Activated B cell treated with CpG ODN at 0.5 μM for 24 hours (primary cell): ENCODE data around the gene KIAA1217. TPM values are rescaled to one million over a fixed set of nuclear protein-coding genes. Genes with fewer than 3 reads are reported as not detected.

Source experiments
- ATAC-seq: fragments of 200-7000 bp; cut with Tn5 transposase; one replicate; pipeline ENCODE4 v1.10.0; 2021; ENCODE audit warnings: low read depth, mild to moderate bottlenecking, moderate library complexity
- CTCF ChIA-PET: fragments of 350-600 bp; sonication (Branson Sonifier 250); formaldehyde crosslinking; loops from one replicate; lab custom pipeline; 2021; ENCODE audit warnings: antibody characterized with exemption; lab: Charles Lee
- POLR2A ChIA-PET: fragments of 350-600 bp; sonication (Branson Sonifier 250); formaldehyde crosslinking; loops from one replicate; lab custom pipeline; 2021; ENCODE audit warnings: antibody characterized with exemption; lab: Charles Lee
- DNase-seq: peaks from one replicate; pipeline ENCODE4 v3.0.0; 2022
- H3K27ac Mint-ChIP-seq: one replicate; pipeline ENCODE4 v1.8.0; 2020; ENCODE audit warnings: mixed read lengths
- H3K27me3 Mint-ChIP-seq: one replicate; pipeline ENCODE4 v1.8.0; 2021; ENCODE audit warnings: mixed read lengths
- H3K36me3 Mint-ChIP-seq: one replicate; pipeline ENCODE4 v1.8.0; 2021; ENCODE audit warnings: low read depth, mixed read lengths
- H3K4me1 Mint-ChIP-seq: one replicate; pipeline ENCODE4 v1.8.0; 2021; ENCODE audit warnings: mixed read lengths
- H3K4me3 Mint-ChIP-seq: one replicate; pipeline ENCODE4 v1.8.0; 2020; ENCODE audit warnings: mild to moderate bottlenecking, mixed read lengths
- H3K9me3 Mint-ChIP-seq: one replicate; pipeline ENCODE4 v1.8.0; 2020; ENCODE audit warnings: mixed read lengths
- CTCF ChIP-seq: fragments of 200-600 bp; IDR thresholded peaks from one replicate; pipeline ENCODE4 v1.8.0; 2022; ENCODE audit warnings: antibody characterized with exemption, mild to moderate bottlenecking
- intact Hi-C: fragments of 100-400 bp; cut with micrococcal nuclease; formaldehyde crosslinking; loops from one replicate; pipeline ENCODE4 v1.15.1; 2024
- total RNA-seq: library from RNA; stranded (reverse); gene quantifications from 2 replicates; pipeline ENCODE4 v1.2.3, GENCODE V29; 2022

KIAA1217 gene
- total RNA-seq, 1 donor from 2014 or later: 0.71 TPM

DNA sequence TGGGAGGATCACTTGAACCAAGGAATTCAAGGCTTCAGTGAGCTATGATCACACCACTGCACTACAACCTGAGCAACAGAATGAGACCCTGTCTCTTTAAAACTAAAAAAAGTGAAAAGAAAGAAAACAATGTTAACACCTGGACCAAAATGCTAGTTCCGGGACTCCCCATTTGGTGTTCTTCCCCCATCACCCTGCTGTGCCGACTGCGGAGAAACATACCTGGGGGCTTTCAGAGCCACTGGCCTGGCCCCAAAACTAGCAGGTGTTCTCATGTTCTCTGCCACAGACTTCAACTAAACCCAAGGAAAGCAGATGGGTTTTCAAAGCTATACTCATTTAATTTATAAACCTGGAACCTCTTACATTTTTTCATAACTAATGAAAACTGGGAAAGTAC, 250.9 kb downstream of the KIAA1217 start:
- DNase-seq: no peak
- no peaks in the 10 kb centered on the region for H3K36me3 Mint-ChIP-seq
- no peaks in the 10 kb centered on the region for H3K9me3 Mint-ChIP-seq

DNA sequence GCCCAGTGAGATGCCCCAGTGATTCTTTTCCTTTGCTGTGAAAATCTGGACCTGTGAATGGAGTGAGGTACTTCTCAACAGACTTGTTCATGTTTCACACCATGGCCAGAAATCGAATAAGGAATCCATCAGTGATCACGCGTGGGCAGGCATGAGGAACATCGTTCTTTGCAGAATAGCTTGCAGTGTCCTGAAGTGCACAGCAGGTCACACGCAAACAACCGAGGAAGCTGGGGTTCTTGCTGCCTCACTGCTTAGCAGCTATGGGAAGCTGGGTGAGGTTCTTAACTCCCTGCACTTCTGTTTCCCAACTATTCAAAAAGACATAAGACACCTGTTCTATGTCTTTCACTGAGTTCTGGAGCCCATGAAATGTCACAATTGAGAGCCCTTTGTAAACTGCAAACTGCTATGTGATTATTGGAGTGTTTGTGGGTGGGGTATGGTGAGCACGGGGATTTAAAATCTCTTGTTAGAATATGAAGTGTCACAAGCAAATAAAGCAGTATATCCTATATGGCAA, 253.4 kb downstream of the KIAA1217 start:
- ChIA-PET POLR2A (no interaction called here), CTCF (no interaction called here)
- no peaks in the 10 kb centered on the region for H3K4me1 Mint-ChIP-seq
- intact Hi-C loops: no loop called here
- H3K36me3 Mint-ChIP-seq: no peaks in the 10 kb centered on the region
- TF ChIP-seq CTCF: no peak
- no peaks in the 10 kb centered on the region for H3K9me3 Mint-ChIP-seq
- DNase-seq (no peak), ATAC-seq (no peak)
- H3K27ac Mint-ChIP-seq: no peak overlapping the region
- H3K27me3 Mint-ChIP-seq: no peaks in the 10 kb centered on the region
- H3K4me3 Mint-ChIP-seq: no peak overlapping the region

More for the DNA sequence above, 250.9 kb downstream of the KIAA1217 start:
- POLR2A ChIA-PET: no interaction called here
- no peak for ATAC-seq
- no peak overlapping the region for H3K4me3 Mint-ChIP-seq
- H3K4me1 Mint-ChIP-seq: no peaks in the 10 kb centered on the region
- CTCF ChIA-PET: no interaction called here
- no peak for TF ChIP-seq CTCF
- intact Hi-C loops: no loop called here
- H3K27me3 Mint-ChIP-seq: no peaks in the 10 kb centered on the region
- no peak overlapping the region for H3K27ac Mint-ChIP-seq

GRCh38 chr10:24462889-24463552, 254.1 kb downstream of the KIAA1217 start:
- Mint-ChIP-seq H3K9me3 (no peaks in the 10 kb centered on the region), H3K4me3 (no peak overlapping the region), H3K36me3 (no peaks in the 10 kb centered on the region), H3K27ac (no peak overlapping the region), H3K27me3 (no peaks in the 10 kb centered on the region), H3K4me1 (no peaks in the 10 kb centered on the region)
- POLR2A ChIA-PET: no interaction called here
- CTCF ChIA-PET: no interaction called here
- no peak for DNase-seq
- intact Hi-C loops: no loop called here
- no peak for ATAC-seq
- TF ChIP-seq CTCF: no peak

DNA sequence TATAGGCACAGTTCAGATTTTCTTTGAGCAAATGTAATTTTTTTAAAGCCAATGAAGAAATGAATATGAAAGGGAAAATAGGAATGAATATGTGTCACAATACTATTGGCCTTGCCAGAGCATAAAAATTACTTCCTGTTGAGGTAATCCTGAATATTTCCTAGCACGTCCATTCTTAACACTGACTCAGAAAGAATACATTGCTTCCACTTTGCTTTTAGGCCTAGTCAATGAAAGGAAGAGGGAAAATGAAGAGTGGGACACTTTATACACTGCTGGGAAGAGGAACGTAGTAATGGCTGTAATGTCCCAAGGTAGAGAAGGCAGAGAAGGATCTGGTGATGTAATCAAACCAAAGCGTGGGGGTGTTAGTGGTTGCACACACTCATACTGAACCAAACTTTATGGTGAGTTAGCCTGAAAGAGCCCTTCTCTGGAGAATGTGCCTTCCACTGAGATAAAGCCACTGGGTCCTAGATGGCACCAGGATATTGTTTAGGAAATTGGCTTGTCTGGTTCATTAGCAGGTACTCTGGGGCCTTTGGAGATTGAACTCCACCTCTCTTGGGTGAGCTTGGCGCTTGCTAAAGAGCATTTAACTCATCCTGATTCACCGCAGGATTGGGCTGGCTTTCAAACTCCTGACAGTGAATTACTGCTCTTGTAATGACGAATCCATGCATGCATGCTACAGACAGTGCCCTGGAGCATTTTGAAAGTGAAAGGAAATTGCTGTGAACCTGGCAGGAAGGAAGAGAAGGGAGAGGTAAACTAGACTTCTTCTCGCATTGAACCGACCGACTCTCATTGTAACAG, 254.9 kb downstream of the KIAA1217 start:
- intact Hi-C loops: no loop called here
- H3K27me3 Mint-ChIP-seq: no peaks in the 10 kb centered on the region

More for the DNA sequence above, 254.9 kb downstream of the KIAA1217 start:
- H3K36me3 Mint-ChIP-seq: no peaks in the 10 kb centered on the region
- H3K4me1 Mint-ChIP-seq: no peaks in the 10 kb centered on the region
- DNase-seq (no peak), ATAC-seq (no peak)
- no peaks in the 10 kb centered on the region for H3K9me3 Mint-ChIP-seq
- H3K27ac Mint-ChIP-seq: no peak overlapping the region
- POLR2A ChIA-PET: no interaction called here
- TF ChIP-seq CTCF: no peak
- H3K4me3 Mint-ChIP-seq: no peak overlapping the region
- CTCF ChIA-PET: no interaction called here
